Smooth muscle cell (in vitro differentiated cells): ENCODE measurements around the gene SLC30A3. TPM values are rescaled to one million over a fixed set of nuclear protein-coding genes. Genes with fewer than 3 reads are reported as not detected.

ENCODE experiments used
- DNase-seq: peaks from one replicate; lab custom pipeline; 2025; ENCODE audit not compliant: unreplicated experiment; lab: John Stamatoyannopoulos, UW
- H2AFZ ChIP-seq: fragments of 200-600 bp; sonication (generic); 2 replicates; pipeline ENCODE4 v1.6.0; 2016; ENCODE audit warnings: antibody characterized with exemption, low read depth, mild to moderate bottlenecking
- H3F3A ChIP-seq: fragments of 200-600 bp; sonication (generic); 2 replicates; pipeline ENCODE4 v1.6.0; 2017; ENCODE audit warnings: antibody characterized with exemption, low read depth
- H3K27ac ChIP-seq: fragments of 200-600 bp; sonication (generic); 2 replicates; pipeline ENCODE4 v1.5.1; 2016; ENCODE audit warnings: low read depth, mild to moderate bottlenecking
- H3K27me3 ChIP-seq: fragments of 200-600 bp; sonication (generic); 2 replicates; pipeline ENCODE4 v1.6.1; 2016; ENCODE audit warnings: low read depth, mild to moderate bottlenecking
- H3K36me3 ChIP-seq: fragments of 200-600 bp; sonication (generic); 2 replicates; pipeline ENCODE4 v1.5.1; 2016; ENCODE audit warnings: low read depth
- H3K4me1 ChIP-seq: fragments of 200-600 bp; sonication (generic); 2 replicates; pipeline ENCODE4 v1.5.1; 2016; ENCODE audit warnings: low read depth
- H3K4me2 ChIP-seq: fragments of 200-600 bp; sonication (generic); 2 replicates; pipeline ENCODE4 v1.6.0; 2016; ENCODE audit warnings: mild to moderate bottlenecking
- H3K4me3 ChIP-seq: fragments of 200-600 bp; sonication (generic); 2 replicates; pipeline ENCODE4 v1.5.1; 2016; ENCODE audit warnings: mild to moderate bottlenecking
- H3K79me2 ChIP-seq: fragments of 200-600 bp; sonication (generic); 2 replicates; pipeline ENCODE4 v1.6.0; 2016; ENCODE audit warnings: low read depth, mild to moderate bottlenecking
- H3K9ac ChIP-seq: fragments of 200-600 bp; sonication (generic); 2 replicates; pipeline ENCODE4 v1.6.0; 2016; ENCODE audit warnings: low read depth
- H3K9me3 ChIP-seq: fragments of 200-600 bp; sonication (generic); replicated peaks from 2 replicates; pipeline ENCODE4 v1.5.1; 2016; ENCODE audit warnings: low read depth
- H4K20me1 ChIP-seq: fragments of 200-600 bp; sonication (generic); 2 replicates; pipeline ENCODE4 v1.6.0; 2016; ENCODE audit warnings: low read depth
- CTCF ChIP-seq: fragments of 200-600 bp; sonication (generic); IDR thresholded peaks from 2 replicates; pipeline ENCODE4 v1.5.1; 2017; ENCODE audit warnings: borderline replicate concordance, mild to moderate bottlenecking, antibody characterized with exemption; ENCODE audit not compliant: insufficient read depth, poor library complexity, severe bottlenecking
- WGBS: methylation state at CpG from one replicate; pipeline ENCODE4 v1.1.7; 2016; ENCODE audit warnings: low lambda C conversion rate; 5-methylcytosine and 5-hydroxymethylcytosine counted together
- polyA plus RNA-seq: library from polyadenylated mRNA; unstranded; fragments of >200 nt; fragmentation: Nextera tagmentation; extraction: Ambion mirVana; gene quantifications from 2 replicates; pipeline ENCODE4 v1.2.1, GENCODE V29; 2016
- total RNA-seq: library from RNA; depleted of rRNA; stranded (reverse); fragments of >200 nt; gene quantifications from 2 replicates; pipeline ENCODE4 v1.2.3, GENCODE V29; 2014

Gene SLC30A3
- total and polyA plus RNA-seq, 2 experiments from 2014 or later = 0.17 TPM; not detected in 1

GRCh38 chr2:27308359-27308881, 45.6 kb upstream of the SLC30A3 start, which contains the start of gene UCN:
TSS of gene UCN (minus strand) at chr2:27308445. CDS start at chr2:27307895, 550 bp downstream.
- H3K4me2 ChIP-seq = peak within 1 kb of the TSS; percentile 67
- peaks cover 33% of the 10 kb centered on the region for H4K20me1 ChIP-seq
- H3K27me3 ChIP-seq = peaks cover 48% of the 10 kb centered on the region
- H3F3A ChIP-seq = no peaks in the 10 kb centered on the region
- H3K4me3 ChIP-seq = peak within 1 kb of the TSS; percentile 2
- no peak within 1 kb of the TSS for H3K9ac ChIP-seq
- H3K4me1 ChIP-seq = peaks cover 6% of the 10 kb centered on the region
- 21% methylated on average over 25 of the region's 25 CpGs for WGBS
- TF ChIP-seq CTCF = no peak
- no peak within 1 kb of the TSS for H3K27ac ChIP-seq
- no peaks in the 10 kb centered on the region for H3K36me3 ChIP-seq
- no peak within 1 kb of the TSS for H2AFZ ChIP-seq
- H3K79me2 ChIP-seq = no peaks in the 10 kb centered on the region
- H3K9me3 ChIP-seq = no peaks in the 10 kb centered on the region
- DNase-seq = peak; percentile 31

GRCh38 chr2:27307545-27308358, 44.9 kb upstream of the SLC30A3 start:
- H3K27ac ChIP-seq = no peak overlapping the region

GRCh38 chr2:27307287-27307544, 44.4 kb upstream of the SLC30A3 start:
- H3K79me2 ChIP-seq = no peaks in the 10 kb centered on the region
- peaks cover 23% of the 10 kb centered on the region for H4K20me1 ChIP-seq
- no peak overlapping the region for H3K4me3 ChIP-seq
- TF ChIP-seq CTCF = no peak
- H3K27ac ChIP-seq = no peak overlapping the region
- H3K4me1 ChIP-seq = peaks cover 6% of the 10 kb centered on the region
- H3K9ac ChIP-seq = no peak overlapping the region
- H3F3A ChIP-seq = no peaks in the 10 kb centered on the region
- no peak for DNase-seq
- H3K27me3 ChIP-seq = peaks cover 48% of the 10 kb centered on the region
- no peak overlapping the region for H2AFZ ChIP-seq
- H3K36me3 ChIP-seq = no peaks in the 10 kb centered on the region
- WGBS = 30% methylated on average over 14 of the region's 14 CpGs
- no peaks in the 10 kb centered on the region for H3K9me3 ChIP-seq
- H3K4me2 ChIP-seq = no peak overlapping the region

More at GRCh38 chr2:27307545-27308358, 44.9 kb upstream of the SLC30A3 start:
- no peak for DNase-seq
- Histone ChIP-seq H3K9ac (no peak overlapping the region), H3K79me2 (no peaks in the 10 kb centered on the region), H4K20me1 (peaks cover 28% of the 10 kb centered on the region), H3F3A (no peaks in the 10 kb centered on the region), H3K36me3 (no peaks in the 10 kb centered on the region), H2AFZ (no peak overlapping the region), H3K9me3 (no peaks in the 10 kb centered on the region), H3K4me3 (peak overlapping the region; percentile 2), H3K4me2 (peak overlapping the region; percentile 67), H3K4me1 (peaks cover 6% of the 10 kb centered on the region), H3K27me3 (peaks cover 48% of the 10 kb centered on the region)
- WGBS = 9% methylated on average over 64 of the region's 75 CpGs
- no peak for TF ChIP-seq CTCF
